HEK293 (cell line): ENCODE results near the gene RAB40C.

Experiments used
- CTCF ChIA-PET: fragments of 350-600 bp; formaldehyde crosslinking; extraction: SDS; loops from one replicate; lab custom pipeline; 2021; ENCODE audit warnings: antibody characterized with exemption; lab: Yijun Ruan, JAX
- POLR2A ChIA-PET: fragments of 300-600 bp; formaldehyde crosslinking; extraction: SDS; loops from one replicate; lab custom pipeline; 2020; ENCODE audit warnings: antibody characterized with exemption, inconsistent platforms; lab: Yijun Ruan, JAX
- H3K27ac ChIP-seq: fragments of 200-500 bp; sonication (Bioruptor generic); 2 replicates; pipeline ENCODE4 v1.5.1; 2014; ENCODE audit warnings: low read depth, low read length, control low read depth, inconsistent platforms; ENCODE audit errors: extremely low read depth
- H3K36me3 ChIP-seq, 2 experiments: fragments of 200-500 bp in 1 of 2; sonication (Bioruptor generic) in 1 of 2; 1 replicate in 1 of 2; 2 replicates in 1 of 2; pipeline ENCODE4 v1.5.1; 2014 to 2017; ENCODE audit warnings: inconsistent platforms in 2 of 2, low read length in 2 of 2; ENCODE audit not compliant: control insufficient read depth in 2 of 2, insufficient read depth in 1 of 2
- H3K4me1 ChIP-seq: fragments of 200-500 bp; sonication (Bioruptor generic); 2 replicates; pipeline ENCODE4 v1.5.1; 2014; ENCODE audit warnings: mild to moderate bottlenecking, low read length, inconsistent platforms; ENCODE audit not compliant: control insufficient read depth, insufficient read depth
- H3K4me3 ChIP-seq: 2 replicates; pipeline ENCODE4 v1.5.1; 2011; ENCODE audit warnings: low read depth, mild to moderate bottlenecking, control low read depth, low read length, moderate library complexity
- H3K9me3 ChIP-seq: fragments of 200-500 bp; sonication (Bioruptor generic); 2 replicates; pipeline ENCODE4 v1.5.1; 2014; ENCODE audit warnings: low read depth, low read length, inconsistent platforms; ENCODE audit not compliant: control insufficient read depth, insufficient read depth
- BCL11B ChIP-seq: fragments of 450-650 bp; formaldehyde crosslinking; IDR thresholded peaks from 2 replicates; pipeline ENCODE4 v1.5.1; 2016; ENCODE audit warnings: low read depth, missing biosample characterization, missing genetic modification characterization
- GLIS1 ChIP-seq: fragments of 450-650 bp; formaldehyde crosslinking; IDR thresholded peaks from 2 replicates; pipeline ENCODE4 v1.5.1; 2016; ENCODE audit warnings: missing biosample characterization, missing genetic modification characterization
- HOXC10 ChIP-seq: sonication (generic); formaldehyde crosslinking; IDR thresholded peaks from 2 replicates; pipeline ENCODE4 v1.8.1; 2023; ENCODE audit warnings: mild to moderate bottlenecking, missing genetic modification reagents
- IKZF3 ChIP-seq: fragments of 450-650 bp; IDR thresholded peaks from 2 replicates; pipeline ENCODE4 v1.5.0; 2018; ENCODE audit warnings: missing biosample characterization, mild to moderate bottlenecking, missing genetic modification characterization, moderate library complexity
- MYNN ChIP-seq: fragments of 450-650 bp; formaldehyde crosslinking; IDR thresholded peaks from 2 replicates; pipeline ENCODE4 v1.5.1; 2016; ENCODE audit warnings: missing biosample characterization, missing genetic modification characterization, borderline replicate concordance
- PATZ1 ChIP-seq: fragments of 450-650 bp; formaldehyde crosslinking; IDR thresholded peaks from 2 replicates; pipeline ENCODE4 v1.5.1; 2016; ENCODE audit warnings: missing biosample characterization, missing genetic modification characterization
- SP7 ChIP-seq: fragments of 450-650 bp; formaldehyde crosslinking; IDR thresholded peaks from 2 replicates; pipeline ENCODE4 v1.5.1; 2016; ENCODE audit warnings: missing biosample characterization, missing genetic modification characterization
- TSHZ1 ChIP-seq: fragments of 450-650 bp; formaldehyde crosslinking; IDR thresholded peaks from 2 replicates; pipeline ENCODE4 v1.5.1; 2016; ENCODE audit warnings: missing biosample characterization, missing genetic modification characterization, borderline replicate concordance
- YY1 ChIP-seq: fragments of 450-650 bp; formaldehyde crosslinking; IDR thresholded peaks from 2 replicates; pipeline ENCODE4 v1.5.1; 2018; ENCODE audit warnings: missing biosample characterization, missing genetic modification characterization
- YY2 ChIP-seq: fragments of 450-650 bp; formaldehyde crosslinking; IDR thresholded peaks from 2 replicates; pipeline ENCODE4 v1.5.1; 2016; ENCODE audit warnings: missing biosample characterization, missing genetic modification characterization
- ZBTB7A ChIP-seq: fragments of 450-650 bp; formaldehyde crosslinking; IDR thresholded peaks from 2 replicates; pipeline ENCODE4 v1.5.1; 2016; ENCODE audit warnings: low read depth, missing biosample characterization, missing genetic modification characterization
- ZNF157 ChIP-seq: fragments of 450-650 bp; formaldehyde crosslinking; IDR thresholded peaks from 2 replicates; pipeline ENCODE4 v1.5.1; 2016; ENCODE audit warnings: missing biosample characterization, missing genetic modification characterization
- ZNF174 ChIP-seq: fragments of 450-650 bp; formaldehyde crosslinking; IDR thresholded peaks from 2 replicates; pipeline ENCODE4 v1.5.0; 2017; ENCODE audit warnings: missing biosample characterization, mild to moderate bottlenecking, missing genetic modification characterization
- ZNF214 ChIP-seq: fragments of 450-650 bp; formaldehyde crosslinking; IDR thresholded peaks from 2 replicates; pipeline ENCODE4 v1.5.1; 2017; ENCODE audit warnings: missing biosample characterization, mild to moderate bottlenecking, missing genetic modification characterization, borderline replicate concordance
- ZNF239 ChIP-seq: fragments of 450-650 bp; formaldehyde crosslinking; IDR thresholded peaks from 2 replicates; pipeline ENCODE4 v1.5.1; 2016; ENCODE audit warnings: missing biosample characterization, missing genetic modification characterization
- ZNF324 ChIP-seq: fragments of 450-650 bp; formaldehyde crosslinking; IDR thresholded peaks from 2 replicates; pipeline ENCODE4 v1.5.1; 2016; ENCODE audit warnings: missing biosample characterization, missing genetic modification characterization
- ZNF362 ChIP-seq: fragments of 450-650 bp; formaldehyde crosslinking; IDR thresholded peaks from 2 replicates; pipeline ENCODE4 v1.5.1; 2016; ENCODE audit warnings: missing biosample characterization, missing genetic modification characterization
- ZNF416 ChIP-seq: fragments of 450-650 bp; formaldehyde crosslinking; IDR thresholded peaks from 2 replicates; pipeline ENCODE4 v1.5.1; 2016; ENCODE audit warnings: missing biosample characterization, missing genetic modification characterization
- ZNF513 ChIP-seq: fragments of 450-650 bp; IDR thresholded peaks from 2 replicates; pipeline ENCODE4 v1.5.1; 2018; ENCODE audit warnings: missing biosample characterization, missing genetic modification characterization
- ZNF521 ChIP-seq: fragments of 450-650 bp; formaldehyde crosslinking; IDR thresholded peaks from 2 replicates; pipeline ENCODE4 v1.5.1; 2017; ENCODE audit warnings: missing biosample characterization, mild to moderate bottlenecking, missing genetic modification characterization
- ZNF561 ChIP-seq: fragments of 450-650 bp; IDR thresholded peaks from 2 replicates; pipeline ENCODE4 v1.5.1; 2018; ENCODE audit warnings: missing biosample characterization, missing genetic modification characterization, borderline replicate concordance
- ZNF580 ChIP-seq: fragments of 450-650 bp; formaldehyde crosslinking; IDR thresholded peaks from 2 replicates; pipeline ENCODE4 v1.5.1; 2016; ENCODE audit warnings: missing biosample characterization, missing genetic modification characterization
- ZNF600 ChIP-seq: fragments of 450-650 bp; formaldehyde crosslinking; IDR thresholded peaks from 2 replicates; pipeline ENCODE4 v1.5.1; 2016; ENCODE audit warnings: missing biosample characterization, missing genetic modification characterization
- ZNF776 ChIP-seq: fragments of 450-650 bp; formaldehyde crosslinking; IDR thresholded peaks from 2 replicates; pipeline ENCODE4 v1.5.0; 2017; ENCODE audit warnings: missing biosample characterization, missing genetic modification characterization, borderline replicate concordance
- ZSCAN30 ChIP-seq: fragments of 450-650 bp; IDR thresholded peaks from 2 replicates; pipeline ENCODE4 v1.5.1; 2018; ENCODE audit warnings: missing biosample characterization, mild to moderate bottlenecking, missing genetic modification characterization, moderate library complexity

The RAB40C gene

GRCh38 chr16:588889-589657 lies 793 bp upstream of the RAB40C start (continued):
- no peak for TF ChIP-seq PATZ1 (tag by site-specific recombination)
- TF ChIP-seq TSHZ1 (tag by site-specific recombination) = no peak
- TF ChIP-seq MYNN = no peak
- no peak for TF ChIP-seq SP7 (tag by site-specific recombination)
- TF ChIP-seq YY2 (tag by site-specific recombination) = no peak
- no peak for TF ChIP-seq ZNF324 (tag by site-specific recombination)
- TF ChIP-seq GLIS1 = no peak
- TF ChIP-seq ZNF580 (tag by site-specific recombination) = no peak
- TF ChIP-seq ZNF157 (tag by site-specific recombination) = no peak
- 0 out of 2 replicates have a peak, but pooled peaks have one; percentile 31 for TF ChIP-seq HOXC10 (CRISPR knock-in tag)
- TF ChIP-seq ZNF776 (tag by site-specific recombination) = no peak
- no peak for TF ChIP-seq ZNF174 (tag by site-specific recombination)
- TF ChIP-seq ZNF239 (tag by site-specific recombination) = no peak

- peaks cover 14% of the 10 kb centered on the region for H3K4me1 ChIP-seq
- peak overlapping the region; percentile 69 for H3K4me3 ChIP-seq
- no peaks in the 10 kb centered on the region for H3K36me3 ChIP-seq
- ChIA-PET POLR2A (interaction anchor here (0.7 to 1.4 kb wide), 2 partner anchors 21 to 63 kb away, joined by 3 to 4 read pairs; partner anchors contain the start of gene CAPN15), CTCF (interaction anchor here (0.6 to 0.9 kb wide), 2 partner anchors 11 to 46 kb away, joined by 3 to 5 read pairs; partner anchors contain the start of gene METTL26)
- no peaks in the 10 kb centered on the region for H3K9me3 ChIP-seq
- peak overlapping the region; percentile 56; the same call in 1 of the 2 replicates for H3K27ac ChIP-seq
- TF ChIP-seq ZSCAN30 (tag by site-specific recombination) (0 out of 2 replicates have a peak, but pooled peaks have one; percentile 46), ZNF416 (tag by site-specific recombination) (no peak), ZNF513 (no peak; the same call in 1 of the 2 replicates), ZNF600 (tag by site-specific recombination) (peak; percentile 40), ZNF521 (tag by site-specific recombination) (no peak), ZNF214 (tag by site-specific recombination) (no peak), YY1 (tag by site-specific recombination) (0 out of 2 replicates have a peak, but pooled peaks have one; percentile 40), ZNF362 (tag by site-specific recombination) (no peak), ZNF561 (tag by site-specific recombination) (peak; percentile 53; the same call in 1 of the 2 replicates), IKZF3 (tag by site-specific recombination) (peak; percentile 32; the same call in 1 of the 2 replicates), BCL11B (tag by site-specific recombination) (peak; percentile 69), ZBTB7A (tag by site-specific recombination) (peak; percentile 8; the same call in 1 of the 2 replicates)
These were observed 435 bp downstream of the RAB40C start for GRCh38 chr16:590188-590814.
